Left ventricle myocardium inferior (tissue), 1 donor: ENCODE data around the gene RNF41. TPM values are rescaled to one million over a fixed set of nuclear protein-coding genes. Genes with fewer than 3 reads are reported as not detected.
"Not testable (repeated sequence)": the region's sequence is repeated elsewhere in the genome, so short reads cannot be mapped to it uniquely, and the experiment has no call there.

Experiments used
- DNase-seq: peaks from one replicate; pipeline ENCODE4 v3.0.0-alpha.2; 2020
- H3K27ac ChIP-seq: fragments of 200-600 bp; replicated peaks from 2 replicates; pipeline ENCODE4 v1.8.0; 2021
- H3K27me3 ChIP-seq: fragments of 200-600 bp; 2 replicates; pipeline ENCODE4 v1.8.0; 2021; ENCODE audit warnings: low read depth
- H3K36me3 ChIP-seq: fragments of 200-600 bp; 2 replicates; pipeline ENCODE4 v1.8.0; 2021
- H3K4me1 ChIP-seq: fragments of 200-600 bp; 2 replicates; pipeline ENCODE4 v1.8.0; 2021
- H3K4me3 ChIP-seq: fragments of 200-600 bp; 2 replicates; pipeline ENCODE4 v1.8.0; 2021; ENCODE audit warnings: mild to moderate bottlenecking, moderate library complexity
- H3K9me3 ChIP-seq: fragments of 200-600 bp; replicated peaks from 2 replicates; pipeline ENCODE4 v1.8.0; 2021
- CTCF ChIP-seq: fragments of 200-600 bp; IDR thresholded peaks from 2 replicates; pipeline ENCODE4 v1.8.0; 2021; ENCODE audit warnings: antibody characterized with exemption, mild to moderate bottlenecking, borderline replicate concordance
- intact Hi-C: fragments of 100-400 bp; cut with micrococcal nuclease; formaldehyde crosslinking; loops from one replicate; pipeline ENCODE4 v1.11.0; 2022
- total RNA-seq: library from RNA; stranded (reverse); fragmentation: NEBNext Ultra II Directional; extraction: Animal tissue kit (Norgen Biotek cat#: 25700); gene quantifications from one replicate; pipeline ENCODE4 v1.2.1, GENCODE V29; 2021
- donor health status: DM: no; HTN: yes; CAD: no; lungs with severe emphysema.

Gene RNF41
- total RNA-seq, 1 donor from 2014 or later = 51.4 TPM

GRCh38 chr12:56198836-56199235 is 22.9 kb downstream of the RNF41 start:
- intact Hi-C loops = no loop called here
- Histone ChIP-seq H3K4me3 (no peak overlapping the region), H3K27ac (no peak overlapping the region), H3K36me3 (no peaks in the 10 kb centered on the region), H3K27me3 (no peaks in the 10 kb centered on the region), H3K4me1 (peaks cover 7% of the 10 kb centered on the region), H3K9me3 (no peaks in the 10 kb centered on the region)
- no peak for DNase-seq
- TF ChIP-seq CTCF = no peak

- H3K4me3 ChIP-seq = no peak overlapping the region
- intact Hi-C loops = no loop called here
- H3K4me1 ChIP-seq = peaks cover 7% of the 10 kb centered on the region
- TF ChIP-seq CTCF = no peak
- no peaks in the 10 kb centered on the region for H3K9me3 ChIP-seq
- no peaks in the 10 kb centered on the region for H3K36me3 ChIP-seq
- DNase-seq = no peak
- H3K27ac ChIP-seq = no peak overlapping the region
- H3K27me3 ChIP-seq = no peaks in the 10 kb centered on the region
Observed at GRCh38 chr12:56197921-56198635, 23.6 kb downstream of the RNF41 start.

GRCh38 chr12:56196818-56197550 is 24.7 kb downstream of the RNF41 start:
- H3K4me3 ChIP-seq, H3K9me3 ChIP-seq, intact Hi-C loops, H3K36me3 ChIP-seq, H3K4me1 ChIP-seq, DNase-seq, H3K27me3 ChIP-seq: not testable (repeated sequence)
- H3K27ac ChIP-seq = peak overlapping the region; percentile 58

GRCh38 chr12:56193025-56193578 is 28.6 kb downstream of the RNF41 start:
- no peaks in the 10 kb centered on the region for H3K27me3 ChIP-seq
- H3K9me3 ChIP-seq = no peaks in the 10 kb centered on the region
- peak; percentile 87 for TF ChIP-seq CTCF
- intact Hi-C loops = loop anchor here (5.0 kb wide), 1 partner anchor 76 kb away; the partner anchor contains the start of genes RPL41 and ZC3H10
- peaks cover 33% of the 10 kb centered on the region for H3K4me1 ChIP-seq
- H3K27ac ChIP-seq = no peak overlapping the region
- no peaks in the 10 kb centered on the region for H3K36me3 ChIP-seq
- no peak for DNase-seq
- H3K4me3 ChIP-seq = no peak overlapping the region

GRCh38 chr12:56192582-56192981 is 29.1 kb downstream of the RNF41 start:
- Histone ChIP-seq H3K4me3 (no peak overlapping the region), H3K27me3 (no peaks in the 10 kb centered on the region), H3K27ac (no peak overlapping the region), H3K9me3 (no peaks in the 10 kb centered on the region), H3K36me3 (no peaks in the 10 kb centered on the region), H3K4me1 (peaks cover 38% of the 10 kb centered on the region)
- TF ChIP-seq CTCF = no peak
- no peak for DNase-seq
- intact Hi-C loops = loop anchor here (5.0 kb wide), 1 partner anchor 75 kb away; the partner anchor contains the start of genes RPL41 and ZC3H10
